ENCODE measurements around the gene MACROD2.

DNA sequence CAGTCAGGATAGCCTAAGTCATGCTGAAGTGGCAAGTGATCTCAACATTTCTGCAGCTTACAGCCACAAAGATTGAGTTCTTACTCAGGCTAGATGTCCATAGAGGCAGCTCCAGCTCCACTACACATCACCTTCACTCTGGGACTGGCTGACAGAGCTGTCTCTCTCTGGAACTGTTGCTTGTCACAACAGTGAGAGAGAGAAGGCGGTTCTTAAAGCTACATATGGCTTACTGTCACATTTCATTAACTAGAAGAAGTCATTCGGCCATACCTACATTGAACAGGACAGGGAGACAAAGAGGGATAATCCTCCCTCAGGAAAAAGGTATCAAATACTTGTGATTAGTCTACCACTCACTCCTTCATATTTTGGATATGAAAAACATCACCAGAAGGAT lies 1257.0 kb downstream of the MACROD2 start:
- TF ChIP-seq, protein P1, sequence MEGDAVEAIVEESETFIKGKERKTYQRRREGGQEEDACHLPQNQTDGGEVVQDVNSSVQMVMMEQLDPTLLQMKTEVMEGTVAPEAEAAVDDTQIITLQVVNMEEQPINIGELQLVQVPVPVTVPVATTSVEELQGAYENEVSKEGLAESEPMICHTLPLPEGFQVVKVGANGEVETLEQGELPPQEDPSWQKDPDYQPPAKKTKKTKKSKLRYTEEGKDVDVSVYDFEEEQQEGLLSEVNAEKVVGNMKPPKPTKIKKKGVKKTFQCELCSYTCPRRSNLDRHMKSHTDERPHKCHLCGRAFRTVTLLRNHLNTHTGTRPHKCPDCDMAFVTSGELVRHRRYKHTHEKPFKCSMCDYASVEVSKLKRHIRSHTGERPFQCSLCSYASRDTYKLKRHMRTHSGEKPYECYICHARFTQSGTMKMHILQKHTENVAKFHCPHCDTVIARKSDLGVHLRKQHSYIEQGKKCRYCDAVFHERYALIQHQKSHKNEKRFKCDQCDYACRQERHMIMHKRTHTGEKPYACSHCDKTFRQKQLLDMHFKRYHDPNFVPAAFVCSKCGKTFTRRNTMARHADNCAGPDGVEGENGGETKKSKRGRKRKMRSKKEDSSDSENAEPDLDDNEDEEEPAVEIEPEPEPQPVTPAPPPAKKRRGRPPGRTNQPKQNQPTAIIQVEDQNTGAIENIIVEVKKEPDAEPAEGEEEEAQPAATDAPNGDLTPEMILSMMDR (IDR thresholded peaks at IDR 0.05): no peak
- no peak for TF ChIP-seq ZFX (IDR thresholded peaks at IDR 0.05; ENCODE audit: borderline replicate concordance)
